WTC11 (cell line): ENCODE data around the gene KAZN. TPM values are rescaled to one million over a fixed set of nuclear protein-coding genes. Genes with fewer than 3 reads are reported as not detected.
A peak's percentile ranks its signal among the peaks of the same experiment; 100 is the strongest.

Experiments
- ATAC-seq: fragments of 200-7000 bp; cut with Tn5 transposase; 2 replicates; pipeline ENCODE4 v1.10.0; 2021; ENCODE audit warnings: mild to moderate bottlenecking, moderate library complexity
- CTCF ChIA-PET: fragments of 300-600 bp; sonication (Branson Sonifier 250); formaldehyde crosslinking; loops from one replicate; lab custom pipeline; 2021; ENCODE audit warnings: antibody characterized with exemption; lab: Charles Lee
- POLR2A ChIA-PET: fragments of 350-600 bp; sonication (Branson Sonifier 250); formaldehyde crosslinking; loops from one replicate; lab custom pipeline; 2021; ENCODE audit warnings: antibody characterized with exemption; lab: Charles Lee
- DNase-seq: peaks from one replicate; pipeline ENCODE4 v3.0.0; 2021; ENCODE audit warnings: low spot score
- H3K27ac Mint-ChIP-seq: 2 replicates; pipeline ENCODE4 v1.8.0; 2021; ENCODE audit warnings: mixed read lengths
- H3K27me3 Mint-ChIP-seq: 2 replicates; pipeline ENCODE4 v1.8.0; 2021; ENCODE audit warnings: low read depth, mild to moderate bottlenecking, moderate library complexity, mixed read lengths
- H3K36me3 Mint-ChIP-seq: 2 replicates; pipeline ENCODE4 v1.8.0; 2021; ENCODE audit warnings: mixed read lengths
- H3K4me1 Mint-ChIP-seq: 2 replicates; pipeline ENCODE4 v1.8.0; 2022; ENCODE audit warnings: mixed read lengths
- H3K4me3 Mint-ChIP-seq: 2 replicates; pipeline ENCODE4 v1.8.0; 2021; ENCODE audit warnings: mild to moderate bottlenecking, moderate library complexity, mixed read lengths
- H3K9me3 Mint-ChIP-seq: 2 replicates; pipeline ENCODE4 v1.8.0; 2021; ENCODE audit warnings: mixed read lengths
- CDX4 ChIP-seq: fragments of 250-450 bp; sonication (Bioruptor Pico); IDR thresholded peaks from 2 replicates; pipeline ENCODE4 v1.9.0; 2021; ENCODE audit warnings: moderate library complexity, mild to moderate bottlenecking, inconsistent platforms, borderline replicate concordance
- CTCF ChIP-seq: fragments of 200-600 bp; IDR thresholded peaks from 2 replicates; pipeline ENCODE4 v1.8.0; 2022; ENCODE audit warnings: antibody characterized with exemption
- E2F1 ChIP-seq: sonication (generic); formaldehyde crosslinking; IDR thresholded peaks from 2 replicates; pipeline ENCODE4 v1.8.0; 2022; ENCODE audit warnings: mild to moderate bottlenecking, missing genetic modification reagents
- ESRRA ChIP-seq: sonication (generic); formaldehyde crosslinking; IDR thresholded peaks from 2 replicates; pipeline ENCODE4 v1.8.1; 2022; ENCODE audit warnings: mild to moderate bottlenecking, missing genetic modification reagents, borderline replicate concordance
- FOXJ3 ChIP-seq: sonication (generic); formaldehyde crosslinking; IDR thresholded peaks from 2 replicates; pipeline ENCODE4 v1.9.0; 2021; ENCODE audit warnings: missing genetic modification reagents, mild to moderate bottlenecking, borderline replicate concordance
- FOXP4 ChIP-seq: sonication (generic); formaldehyde crosslinking; IDR thresholded peaks from 2 replicates; pipeline ENCODE4 v1.8.0; 2022; ENCODE audit warnings: mild to moderate bottlenecking, missing genetic modification reagents
- JAZF1 ChIP-seq: fragments of 250-450 bp; sonication (Bioruptor Pico); IDR thresholded peaks from 2 replicates; pipeline ENCODE4 v1.9.0; 2021; ENCODE audit warnings: moderate library complexity, mild to moderate bottlenecking, inconsistent platforms
- MAX ChIP-seq: sonication (generic); formaldehyde crosslinking; IDR thresholded peaks from 2 replicates; pipeline ENCODE4 v1.8.0; 2022; ENCODE audit warnings: mild to moderate bottlenecking, missing genetic modification reagents
- NR1H2 ChIP-seq: sonication (generic); formaldehyde crosslinking; IDR thresholded peaks from 2 replicates; pipeline ENCODE4 v1.9.0; 2021; ENCODE audit warnings: mild to moderate bottlenecking, moderate library complexity, missing genetic modification reagents
- PRRX2 ChIP-seq: fragments of 250-450 bp; sonication (Bioruptor Pico); IDR thresholded peaks from 2 replicates; pipeline ENCODE4 v1.8.0; 2021; ENCODE audit warnings: mild to moderate bottlenecking
- RORB ChIP-seq: fragments of 250-450 bp; sonication (Bioruptor Pico); IDR thresholded peaks from 2 replicates; pipeline ENCODE4 v1.9.0; 2021; ENCODE audit warnings: mild to moderate bottlenecking
- SMAD3 ChIP-seq: sonication (generic); formaldehyde crosslinking; IDR thresholded peaks from 2 replicates; pipeline ENCODE4 v1.8.0; 2022; ENCODE audit warnings: missing genetic modification reagents, mild to moderate bottlenecking, borderline replicate concordance
- SP1 ChIP-seq: sonication (generic); formaldehyde crosslinking; conservative IDR thresholded peaks from 2 replicates; pipeline ENCODE4 v1.8.1; 2022; ENCODE audit warnings: missing genetic modification reagents
- STAT6 ChIP-seq: sonication (generic); formaldehyde crosslinking; conservative IDR thresholded peaks from 2 replicates; pipeline ENCODE4 v1.8.1; 2023; ENCODE audit warnings: mild to moderate bottlenecking, low read depth, missing genetic modification reagents, moderate library complexity
- TCF7 ChIP-seq: sonication (generic); formaldehyde crosslinking; IDR thresholded peaks from 2 replicates; pipeline ENCODE4 v1.8.0; 2022; ENCODE audit warnings: mild to moderate bottlenecking, low read depth, missing genetic modification reagents, moderate library complexity
- TEAD1 ChIP-seq: sonication (generic); formaldehyde crosslinking; IDR thresholded peaks from 2 replicates; pipeline ENCODE4 v1.8.0; 2022; ENCODE audit warnings: mild to moderate bottlenecking, missing genetic modification reagents
- ZNF121 ChIP-seq: sonication (generic); formaldehyde crosslinking; IDR thresholded peaks from 2 replicates; pipeline ENCODE4 v1.8.0; 2023; ENCODE audit warnings: missing genetic modification reagents
- ZNF219 ChIP-seq: sonication (generic); formaldehyde crosslinking; IDR thresholded peaks from 2 replicates; pipeline ENCODE4 v1.8.0; 2023; ENCODE audit warnings: missing genetic modification reagents, mild to moderate bottlenecking, borderline replicate concordance
- ZNF423 ChIP-seq: fragments of 250-450 bp; sonication (Bioruptor Pico); IDR thresholded peaks from 2 replicates; pipeline ENCODE4 v2.1.2; 2022; ENCODE audit warnings: mild to moderate bottlenecking, moderate library complexity
- total RNA-seq: library from RNA; stranded (reverse); gene quantifications from 3 replicates; pipeline ENCODE4 v1.2.3, GENCODE V29; 2021
- TF ChIP-seq, protein P1 (sequence below): fragments of 250-450 bp; sonication (Bioruptor Pico); conservative IDR thresholded peaks from 2 replicates; pipeline ENCODE4 v1.9.0; 2021; ENCODE audit warnings: mild to moderate bottlenecking
- TF ChIP-seq, protein P2 (sequence below): sonication (generic); formaldehyde crosslinking; IDR thresholded peaks from 2 replicates; pipeline ENCODE4 v1.8.0; 2023; ENCODE audit warnings: missing genetic modification reagents

Gene KAZN
- total RNA-seq, 1 experiment from 2014 or later, result 19.9 TPM

DNA sequence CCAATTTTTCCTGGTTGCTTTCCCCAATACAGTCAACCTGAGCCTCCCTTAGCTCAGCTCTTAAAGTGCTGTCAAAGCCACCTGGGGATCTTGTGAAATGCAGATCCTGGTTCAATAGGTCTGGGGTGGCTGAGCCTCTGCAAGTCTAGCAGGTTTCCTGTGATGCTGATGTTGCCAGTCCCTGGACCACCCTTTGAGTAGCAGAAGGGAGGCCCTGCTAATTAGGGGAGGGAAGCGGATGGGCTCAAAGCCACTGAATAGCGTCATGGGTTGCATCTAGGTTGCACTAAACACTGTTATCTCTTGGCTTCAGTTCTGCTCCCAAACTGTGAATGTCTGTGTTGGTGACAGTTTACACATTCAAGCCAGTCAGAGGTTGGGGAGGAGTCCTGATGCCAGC is 127.2 kb downstream of the KAZN start (continued):
- no peak for TF ChIP-seq MAX (CRISPR knock-in tag)
- no peak for TF ChIP-seq SMAD3
- peak; percentile 12; the same call in 1 of the 2 replicates for TF ChIP-seq SP1 (CRISPR knock-in tag)
- TF ChIP-seq E2F1 (CRISPR knock-in tag), result no peak
- no peak for TF ChIP-seq PRRX2 (CRISPR knock-in tag)
- TF ChIP-seq JAZF1, result no peak
- TF ChIP-seq CDX4 (CRISPR knock-in tag), result no peak
- TF ChIP-seq TCF7 (CRISPR knock-in tag), result no peak
- TF ChIP-seq, protein P1, sequence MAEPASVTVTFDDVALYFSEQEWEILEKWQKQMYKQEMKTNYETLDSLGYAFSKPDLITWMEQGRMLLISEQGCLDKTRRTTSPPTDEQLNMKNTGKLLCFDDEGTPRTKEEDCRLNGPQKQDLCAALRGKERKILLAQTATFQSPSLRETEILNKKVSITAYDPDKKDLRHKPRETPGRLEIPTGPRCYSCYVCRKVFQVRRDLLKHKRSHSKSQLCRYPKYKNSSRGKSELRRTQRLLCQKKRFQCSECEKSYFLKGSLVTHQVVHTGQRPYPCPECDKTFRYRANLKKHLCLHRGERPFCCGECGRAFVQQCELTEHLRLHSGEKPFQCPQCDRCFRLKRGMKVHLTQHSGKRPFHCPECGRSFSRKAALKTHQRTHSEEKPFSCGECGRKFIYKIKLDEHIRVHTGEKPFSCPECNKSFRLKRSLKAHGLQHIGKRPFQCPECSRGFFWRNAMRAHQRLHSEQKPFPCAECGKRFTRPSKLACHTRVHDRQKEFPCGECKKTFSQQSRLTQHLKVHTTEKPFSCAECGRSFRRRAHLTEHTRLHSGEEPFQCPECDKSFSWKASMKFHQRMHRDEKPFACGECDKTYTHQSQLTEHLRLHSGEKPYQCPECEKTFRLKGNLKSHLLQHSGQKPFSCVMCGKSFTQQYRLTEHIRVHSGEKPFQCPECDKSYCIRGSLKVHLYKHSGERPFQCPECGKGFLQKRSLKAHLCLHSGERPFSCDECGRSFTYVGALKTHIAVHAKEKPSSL (CRISPR knock-in tag), result no peak
- TF ChIP-seq TEAD1 (CRISPR knock-in tag), result peak; percentile 53; the same call in 1 of the 2 replicates
- TF ChIP-seq ZNF121 (CRISPR knock-in tag), result no peak
- TF ChIP-seq, protein P2, sequence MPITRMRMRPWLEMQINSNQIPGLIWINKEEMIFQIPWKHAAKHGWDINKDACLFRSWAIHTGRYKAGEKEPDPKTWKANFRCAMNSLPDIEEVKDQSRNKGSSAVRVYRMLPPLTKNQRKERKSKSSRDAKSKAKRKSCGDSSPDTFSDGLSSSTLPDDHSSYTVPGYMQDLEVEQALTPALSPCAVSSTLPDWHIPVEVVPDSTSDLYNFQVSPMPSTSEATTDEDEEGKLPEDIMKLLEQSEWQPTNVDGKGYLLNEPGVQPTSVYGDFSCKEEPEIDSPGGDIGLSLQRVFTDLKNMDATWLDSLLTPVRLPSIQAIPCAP, result no peak
- TF ChIP-seq STAT6, result no peak
- TF ChIP-seq NR1H2, result no peak
- peak; percentile 65; the same call in 1 of the 2 replicates for TF ChIP-seq ZNF423 (CRISPR knock-in tag)
- TF ChIP-seq, all 79 proteins: peak for 5

GRCh38 chr1:14726606-14727005 is 128.1 kb downstream of the KAZN start:
- peaks cover 6% of the 10 kb centered on the region; the same call in 1 of the 2 replicates for H3K9me3 Mint-ChIP-seq
- POLR2A ChIA-PET, result interaction anchor here (0.5 kb wide), 1 partner anchor 363 kb away, joined by 5 read pairs; no protein-coding TSS in a partner anchor
- ATAC-seq (no peak), DNase-seq (no peak)
- H3K27me3 Mint-ChIP-seq, result no peaks in the 10 kb centered on the region; the same call in 1 of the 2 replicates
- no peak overlapping the region for H3K27ac Mint-ChIP-seq
- H3K4me3 Mint-ChIP-seq, result no peak overlapping the region
- H3K36me3 Mint-ChIP-seq, result 0 out of 2 replicates have a peak, but pooled peaks cover 3% of the 10 kb centered on the region
- H3K4me1 Mint-ChIP-seq, result peaks cover 63% of the 10 kb centered on the region
- CTCF ChIA-PET, result no interaction called here
- TF ChIP-seq ZNF121 (CRISPR knock-in tag) (no peak), CTCF (no peak), ESRRA (CRISPR knock-in tag) (no peak), ZNF219 (CRISPR knock-in tag) (no peak), FOXP4 (CRISPR knock-in tag) (no peak), FOXJ3 (CRISPR knock-in tag) (no peak), E2F1 (CRISPR knock-in tag) (no peak), RORB (CRISPR knock-in tag) (no peak)
